SJCRH30 (cell line): Measurements from ENCODE around the gene BCAR1. TPM values are rescaled to one million over a fixed set of nuclear protein-coding genes. Genes with fewer than 3 reads are reported as not detected.
"Not testable (repeated sequence)": the region's sequence is repeated elsewhere in the genome, so short reads cannot be mapped to it uniquely, and the experiment has no call there.

Source experiments
- DNase-seq, 2 experiments: peaks; one replicate each; pipeline ENCODE4 v3.0.0-alpha.2; 2015 to 2020
- H3K27ac ChIP-seq: fragments of 250-450 bp; sonication (Bioruptor Pico); 2 replicates; pipeline ENCODE4 v1.5.1; 2020; ENCODE audit warnings: mild to moderate bottlenecking, moderate library complexity
- H3K27me3 ChIP-seq: fragments of 250-450 bp; sonication (Bioruptor Pico); 2 replicates; pipeline ENCODE4 v1.5.1; 2020; ENCODE audit warnings: mild to moderate bottlenecking, moderate library complexity
- H3K36me3 ChIP-seq: fragments of 250-450 bp; sonication (Bioruptor Pico); 2 replicates; pipeline ENCODE4 v1.5.1; 2020; ENCODE audit warnings: mild to moderate bottlenecking, moderate library complexity
- H3K4me1 ChIP-seq: fragments of 250-450 bp; sonication (Bioruptor Pico); 2 replicates; pipeline ENCODE4 v1.5.1; 2020; ENCODE audit warnings: mild to moderate bottlenecking, moderate library complexity
- H3K4me3 ChIP-seq: fragments of 250-450 bp; sonication (Bioruptor Pico); 2 replicates; pipeline ENCODE4 v1.5.1; 2020; ENCODE audit warnings: mild to moderate bottlenecking, moderate library complexity
- H3K9me3 ChIP-seq: fragments of 250-450 bp; sonication (Bioruptor Pico); replicated peaks from 2 replicates; pipeline ENCODE4 v1.5.1; 2020; ENCODE audit warnings: mild to moderate bottlenecking, moderate library complexity
- total RNA-seq: library from RNA; depleted of rRNA; stranded (reverse); fragments of >200 nt; shearing (Covaris generic); gene quantifications from 2 replicates; pipeline ENCODE4 v1.2.3, GENCODE V29; 2014

Gene BCAR1
- total RNA-seq, 1 experiment from 2014 or later = 21.7 TPM

GRCh38 chr16:75230471-75231110, 20.8 kb downstream of the BCAR1 start:
- Histone ChIP-seq H3K27me3 (no peaks in the 10 kb centered on the region), H3K27ac (no peak overlapping the region), H3K4me3 (no peak overlapping the region), H3K36me3 (peaks cover 6% of the 10 kb centered on the region), H3K4me1 (no peaks in the 10 kb centered on the region), H3K9me3 (no peaks in the 10 kb centered on the region)
- no peak for DNase-seq

- Histone ChIP-seq H3K27me3 (no peaks in the 10 kb centered on the region), H3K4me3 (no peak overlapping the region), H3K4me1 (no peaks in the 10 kb centered on the region), H3K36me3 (peaks cover 6% of the 10 kb centered on the region), H3K9me3 (no peaks in the 10 kb centered on the region), H3K27ac (no peak overlapping the region)
- no peak for DNase-seq
Measured at GRCh38 chr16:75229172-75230031, 22.0 kb downstream of the BCAR1 start.

DNA sequence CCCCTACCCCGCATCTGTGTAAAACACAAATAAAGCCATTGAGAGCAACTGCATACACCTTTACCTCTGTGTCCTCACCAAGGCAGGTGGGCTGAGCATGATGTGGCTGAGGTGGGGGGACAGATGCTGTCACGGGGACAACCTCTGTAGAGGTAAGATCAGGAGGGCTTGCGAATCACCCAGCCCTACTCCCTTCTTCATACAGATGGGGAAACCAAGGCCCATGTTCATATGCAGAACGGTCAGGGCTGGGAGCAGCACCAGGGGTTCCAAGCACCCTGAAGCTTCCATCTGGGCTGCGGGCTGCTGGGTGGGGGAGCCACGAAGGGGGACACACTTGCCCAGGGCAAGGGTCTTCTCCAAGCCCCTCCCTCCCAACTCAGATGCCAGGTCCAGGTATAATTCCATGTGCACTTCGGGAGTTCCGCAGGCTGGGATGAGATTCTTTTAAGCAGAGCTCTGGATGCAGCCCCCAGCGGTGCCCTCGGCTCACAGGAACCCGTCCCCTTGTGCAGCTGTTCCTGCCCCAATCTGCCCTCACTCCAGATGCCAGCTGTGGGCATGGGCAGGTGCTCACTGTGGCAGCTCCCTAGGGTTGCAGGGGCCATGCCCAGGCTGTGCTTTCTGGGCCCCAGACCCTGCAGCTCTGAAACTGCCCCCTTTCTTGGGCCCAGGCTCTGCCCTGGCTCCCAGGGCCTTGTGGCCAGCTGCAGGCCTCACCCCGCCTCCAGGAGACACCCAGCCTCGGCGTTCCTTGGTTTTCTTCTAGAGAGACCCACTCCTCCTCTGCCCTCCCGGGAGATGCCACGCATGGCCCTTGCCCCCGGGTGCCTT, 23.1 kb downstream of the BCAR1 start:
- Histone ChIP-seq H3K27ac (no peak overlapping the region), H3K9me3 (no peaks in the 10 kb centered on the region), H3K36me3 (peaks cover 6% of the 10 kb centered on the region), H3K4me1 (no peaks in the 10 kb centered on the region), H3K4me3 (no peak overlapping the region), H3K27me3 (no peaks in the 10 kb centered on the region)
- DNase-seq = no peak

GRCh38 chr16:75227361-75228142, 23.9 kb downstream of the BCAR1 start:
- Histone ChIP-seq H3K27me3 (no peaks in the 10 kb centered on the region), H3K27ac (no peak overlapping the region), H3K9me3 (no peaks in the 10 kb centered on the region), H3K36me3 (peaks cover under 1% of the 10 kb centered on the region; the same call in 1 of the 2 replicates), H3K4me1 (no peaks in the 10 kb centered on the region), H3K4me3 (no peak overlapping the region)
- no peak for DNase-seq

DNA sequence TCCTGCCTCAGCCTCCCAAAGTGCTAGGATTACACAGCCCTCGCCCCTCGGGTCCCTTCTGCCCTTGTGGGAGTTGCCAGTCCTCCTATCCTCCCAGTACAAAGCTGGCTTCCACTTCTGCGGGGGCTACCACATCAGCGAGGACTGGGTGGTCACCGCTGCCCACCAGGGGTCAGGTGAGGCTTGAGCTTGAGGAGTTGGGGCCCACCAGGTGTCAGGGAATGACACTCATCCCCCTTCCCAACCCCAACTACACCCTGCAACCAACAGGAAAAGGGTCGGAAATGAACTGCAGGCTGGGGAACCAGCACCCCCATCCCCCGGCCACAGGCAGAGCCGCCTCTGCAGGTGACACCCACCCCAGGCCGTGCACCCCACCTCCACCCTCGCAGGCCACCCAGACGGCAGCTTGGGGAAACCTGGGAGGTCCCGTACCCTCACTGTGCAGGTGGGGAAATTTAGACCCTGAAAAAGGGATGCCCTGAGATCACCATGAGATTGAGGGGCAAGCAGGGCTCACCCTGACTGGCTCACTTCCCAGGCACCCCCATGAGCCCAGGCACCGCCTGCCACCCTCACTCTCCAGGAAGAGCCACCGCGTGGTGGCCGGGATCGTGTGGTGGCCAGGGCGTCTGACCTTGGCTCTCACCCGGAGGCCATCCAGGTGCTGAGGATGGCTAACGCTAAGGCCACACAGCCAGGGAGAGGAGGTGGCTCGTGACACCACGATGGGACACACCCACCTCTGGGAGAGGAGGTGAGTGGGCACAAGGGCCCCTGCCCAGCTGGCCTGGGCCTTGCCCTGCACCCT, 24.7 kb downstream of the BCAR1 start:
- no peaks in the 10 kb centered on the region for H3K9me3 ChIP-seq
- H3K4me1 ChIP-seq = no peaks in the 10 kb centered on the region
- H3K4me3 ChIP-seq = no peak overlapping the region
- no peaks in the 10 kb centered on the region for H3K36me3 ChIP-seq
- no peaks in the 10 kb centered on the region for H3K27me3 ChIP-seq
- H3K27ac ChIP-seq = no peak overlapping the region
- no peak for DNase-seq

- no peak overlapping the region for H3K27ac ChIP-seq
- no peaks in the 10 kb centered on the region for H3K9me3 ChIP-seq
- DNase-seq = no peak
- no peaks in the 10 kb centered on the region for H3K27me3 ChIP-seq
- no peak overlapping the region for H3K4me3 ChIP-seq
- no peaks in the 10 kb centered on the region for H3K4me1 ChIP-seq
- H3K36me3 ChIP-seq = no peaks in the 10 kb centered on the region
Measured at GRCh38 chr16:75225678-75226515, 25.5 kb downstream of the BCAR1 start.

DNA sequence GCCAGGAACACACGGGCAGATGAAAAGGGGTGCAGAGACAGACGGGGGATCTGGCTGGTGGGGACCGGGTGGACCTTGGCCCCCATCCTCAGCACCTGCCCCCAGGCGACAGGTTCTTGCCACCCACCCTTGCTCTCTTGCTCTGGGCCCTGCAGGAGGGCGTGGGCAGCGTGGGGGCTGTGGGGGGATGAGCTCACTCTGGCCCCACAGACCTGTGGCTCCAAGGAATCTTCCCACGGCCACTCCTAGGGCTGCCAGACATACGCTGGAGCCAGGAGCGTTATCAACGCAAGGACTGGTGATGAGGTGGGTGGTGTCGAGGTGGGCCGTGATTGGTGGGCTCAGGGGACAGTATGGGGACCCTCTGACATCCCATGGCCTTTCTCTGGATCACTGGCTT, 26.3 kb downstream of the BCAR1 start:
- no peak overlapping the region for H3K4me3 ChIP-seq
- no peak for DNase-seq
- H3K36me3 ChIP-seq = no peaks in the 10 kb centered on the region
- no peaks in the 10 kb centered on the region for H3K4me1 ChIP-seq
- H3K9me3 ChIP-seq = no peaks in the 10 kb centered on the region
- no peaks in the 10 kb centered on the region for H3K27me3 ChIP-seq
- H3K27ac ChIP-seq = no peak overlapping the region

- Histone ChIP-seq H3K27ac (no peak overlapping the region), H3K36me3 (no peaks in the 10 kb centered on the region), H3K4me3 (no peak overlapping the region), H3K9me3 (no peaks in the 10 kb centered on the region), H3K27me3 (no peaks in the 10 kb centered on the region), H3K4me1 (no peaks in the 10 kb centered on the region)
- DNase-seq = no peak
Measured at GRCh38 chr16:75224306-75225082, 26.9 kb downstream of the BCAR1 start.

- not testable (repeated sequence) for H3K9me3 ChIP-seq, H3K27ac ChIP-seq, H3K36me3 ChIP-seq, H3K4me3 ChIP-seq, DNase-seq, H3K27me3 ChIP-seq, H3K4me1 ChIP-seq
Measured at GRCh38 chr16:75223129-75223528, 28.3 kb downstream of the BCAR1 start.

- H3K27me3 ChIP-seq = no peaks in the 10 kb centered on the region
- no peaks in the 10 kb centered on the region for H3K9me3 ChIP-seq
- no peaks in the 10 kb centered on the region for H3K36me3 ChIP-seq
- H3K27ac ChIP-seq = no peak overlapping the region
- no peak overlapping the region for H3K4me3 ChIP-seq
- H3K4me1 ChIP-seq = peaks cover 3% of the 10 kb centered on the region; the same call in 1 of the 2 replicates
- DNase-seq = no peak
Measured at GRCh38 chr16:75222271-75222783, 29.1 kb downstream of the BCAR1 start.

DNA sequence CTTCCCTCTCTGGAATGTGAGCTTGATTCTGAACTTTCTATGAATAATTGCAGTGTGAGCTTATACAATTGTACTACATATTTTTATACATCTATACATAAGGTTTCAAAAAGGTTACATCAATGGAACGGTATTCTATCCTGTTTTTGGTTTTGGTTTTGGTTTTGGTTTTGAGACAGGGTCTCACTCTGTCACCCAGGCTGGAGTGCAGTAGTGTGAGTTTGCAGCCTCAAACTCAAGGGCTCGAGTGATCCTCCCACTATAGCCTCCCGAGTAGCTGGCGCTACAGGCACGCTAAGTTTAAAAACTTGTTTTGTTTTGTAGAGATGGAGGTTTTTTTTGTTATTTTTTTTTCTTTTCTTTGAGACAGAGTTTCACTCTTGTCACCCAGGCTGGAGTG, 31.6 kb downstream of the BCAR1 start:
- H3K9me3 ChIP-seq = no peaks in the 10 kb centered on the region
- H3K27me3 ChIP-seq = no peaks in the 10 kb centered on the region
- no peak for DNase-seq
- peaks cover 3% of the 10 kb centered on the region; the same call in 1 of the 2 replicates for H3K4me1 ChIP-seq
- no peaks in the 10 kb centered on the region for H3K36me3 ChIP-seq
- no peak overlapping the region for H3K27ac ChIP-seq
- no peak overlapping the region for H3K4me3 ChIP-seq

GRCh38 chr16:75219088-75219487, 32.3 kb downstream of the BCAR1 start:
- DNase-seq = no peak
- no peaks in the 10 kb centered on the region for H3K27me3 ChIP-seq
- no peaks in the 10 kb centered on the region for H3K9me3 ChIP-seq
- 0 out of 2 replicates have a peak overlapping the region, but pooled peaks have one; percentile 7 for H3K4me3 ChIP-seq
- no peaks in the 10 kb centered on the region for H3K36me3 ChIP-seq
- H3K4me1 ChIP-seq = peaks cover 3% of the 10 kb centered on the region; the same call in 1 of the 2 replicates
- peak overlapping the region; percentile 25; the same call in 1 of the 2 replicates for H3K27ac ChIP-seq
